ENCODE data around the gene SEMA3D. TPM values are rescaled to one million over a fixed set of nuclear protein-coding genes. Genes with fewer than 3 reads are reported as not detected.
"Not testable (repeated sequence)": the region's sequence is repeated elsewhere in the genome, so short reads cannot be mapped to it uniquely, and the experiment has no call there.

Gene SEMA3D
- total RNA-seq, 1 donor from 2014 or later = 0.50 TPM

DNA sequence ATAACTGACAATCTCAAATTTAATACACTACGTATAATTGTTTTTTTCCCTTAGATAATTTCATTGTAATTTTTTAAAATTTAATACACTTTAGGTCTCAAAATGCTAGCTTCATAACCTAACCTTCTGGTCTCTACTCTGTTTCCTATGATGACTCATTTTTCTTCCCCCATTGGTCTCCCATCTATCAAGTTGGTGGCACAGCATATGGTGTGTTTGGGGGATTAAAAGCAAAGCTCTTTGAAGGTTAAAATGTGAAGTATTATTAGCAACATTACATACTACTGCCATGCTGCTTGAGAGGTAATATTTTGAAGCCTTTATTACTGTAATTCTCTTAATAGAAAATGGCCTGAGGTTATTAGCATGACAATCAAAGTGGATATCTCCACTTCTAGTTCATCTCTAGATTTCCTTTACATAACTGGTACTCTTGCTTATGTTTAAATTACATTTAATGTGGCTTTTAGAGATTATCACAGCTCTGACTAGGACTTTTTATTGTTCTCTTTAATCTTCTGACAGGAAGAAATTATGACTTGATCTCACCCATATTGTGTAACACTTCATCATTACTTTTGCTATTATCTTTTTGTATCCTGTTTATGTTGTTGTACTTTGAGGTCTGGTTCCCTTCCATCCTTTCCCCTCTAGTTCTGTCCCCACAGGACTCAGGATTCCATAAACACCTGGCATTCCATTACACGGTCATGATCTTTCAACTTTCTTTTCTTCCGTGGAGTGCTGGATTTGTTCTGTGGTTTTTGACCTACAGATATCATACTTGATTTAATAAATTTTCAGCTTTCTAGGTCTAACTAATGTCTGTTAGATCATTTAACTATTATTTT is 185.1 kb downstream of the SEMA3D start:
- Histone ChIP-seq H3K27me3 (ENCODE audit: control insufficient read depth, insufficient read depth, low read length) (no peaks in the 10 kb centered on the region), H3K4me3 (ENCODE audit: low read depth, low read length) (no peak overlapping the region), H3K36me3 (ENCODE audit: control insufficient read depth, insufficient read depth, low read length) (no peaks in the 10 kb centered on the region)
- TF ChIP-seq, protein P1, sequence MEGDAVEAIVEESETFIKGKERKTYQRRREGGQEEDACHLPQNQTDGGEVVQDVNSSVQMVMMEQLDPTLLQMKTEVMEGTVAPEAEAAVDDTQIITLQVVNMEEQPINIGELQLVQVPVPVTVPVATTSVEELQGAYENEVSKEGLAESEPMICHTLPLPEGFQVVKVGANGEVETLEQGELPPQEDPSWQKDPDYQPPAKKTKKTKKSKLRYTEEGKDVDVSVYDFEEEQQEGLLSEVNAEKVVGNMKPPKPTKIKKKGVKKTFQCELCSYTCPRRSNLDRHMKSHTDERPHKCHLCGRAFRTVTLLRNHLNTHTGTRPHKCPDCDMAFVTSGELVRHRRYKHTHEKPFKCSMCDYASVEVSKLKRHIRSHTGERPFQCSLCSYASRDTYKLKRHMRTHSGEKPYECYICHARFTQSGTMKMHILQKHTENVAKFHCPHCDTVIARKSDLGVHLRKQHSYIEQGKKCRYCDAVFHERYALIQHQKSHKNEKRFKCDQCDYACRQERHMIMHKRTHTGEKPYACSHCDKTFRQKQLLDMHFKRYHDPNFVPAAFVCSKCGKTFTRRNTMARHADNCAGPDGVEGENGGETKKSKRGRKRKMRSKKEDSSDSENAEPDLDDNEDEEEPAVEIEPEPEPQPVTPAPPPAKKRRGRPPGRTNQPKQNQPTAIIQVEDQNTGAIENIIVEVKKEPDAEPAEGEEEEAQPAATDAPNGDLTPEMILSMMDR (IDR thresholded peaks at IDR 0.05; ENCODE audit: insufficient read depth, low read length, poor library complexity, severe bottlenecking) = no peak
- DNase-seq (ENCODE audit: low read depth) = no peak

DNA sequence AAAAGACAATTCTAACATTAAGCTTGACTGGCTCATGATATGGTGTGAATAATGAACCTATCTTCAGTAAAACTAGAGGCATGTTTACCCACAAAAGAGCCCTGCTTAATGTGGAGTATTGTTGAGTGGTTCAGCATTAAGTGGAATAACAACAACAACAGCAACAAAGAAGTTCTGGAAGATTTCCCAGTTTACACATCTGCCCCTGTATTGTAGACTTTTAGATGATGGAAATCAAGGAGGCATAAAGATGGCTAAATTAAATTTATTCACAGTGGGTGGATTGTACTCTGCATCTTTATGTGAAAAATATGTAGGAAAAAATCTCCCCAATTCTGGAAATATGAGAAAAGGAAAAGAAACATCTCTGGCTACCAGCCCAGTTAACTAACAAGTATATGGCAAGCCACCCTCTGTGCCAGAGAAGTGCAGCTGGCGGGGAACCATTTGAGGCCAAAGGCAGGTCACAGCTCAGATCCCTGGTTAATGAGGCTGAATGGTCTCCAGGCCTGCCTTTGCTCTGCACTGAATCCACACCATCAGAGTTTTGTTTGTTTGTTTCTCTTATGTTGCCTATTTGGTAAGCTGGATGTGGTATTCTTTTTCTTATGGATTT is 186.0 kb downstream of the SEMA3D start:
- no peak overlapping the region for H3K4me3 ChIP-seq (ENCODE audit: low read depth, low read length)
- H3K27me3 ChIP-seq (ENCODE audit: control insufficient read depth, insufficient read depth, low read length) = no peaks in the 10 kb centered on the region
- TF ChIP-seq, protein P1 (IDR thresholded peaks at IDR 0.05; ENCODE audit: insufficient read depth, low read length, poor library complexity, severe bottlenecking) = no peak
- no peak for DNase-seq (ENCODE audit: low read depth)
- no peaks in the 10 kb centered on the region for H3K36me3 ChIP-seq (ENCODE audit: control insufficient read depth, insufficient read depth, low read length)

DNA sequence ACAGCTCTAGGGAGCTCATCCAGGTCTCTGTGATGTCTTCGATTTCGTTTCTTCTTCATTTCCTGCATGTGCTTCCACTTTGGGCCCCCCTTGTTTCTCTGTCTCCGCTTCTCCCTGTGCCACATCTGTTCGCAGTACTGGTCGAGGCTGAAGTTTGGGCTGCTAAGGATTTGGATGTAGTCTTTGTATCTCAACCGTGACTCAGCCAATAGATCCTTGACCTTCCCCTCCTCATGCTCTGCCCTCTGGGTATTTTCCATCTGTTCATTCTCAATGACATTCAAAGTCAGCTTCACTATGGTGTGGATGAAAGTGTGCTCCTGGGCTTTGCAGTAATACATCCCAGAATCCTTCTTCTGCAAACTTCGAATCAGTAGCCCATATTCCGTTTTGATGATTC is 187.4 kb downstream of the SEMA3D start:
- no peak overlapping the region for H3K4me3 ChIP-seq (ENCODE audit: low read depth, low read length)
- DNase-seq (ENCODE audit: low read depth) = no peak
- TF ChIP-seq, protein P1 (IDR thresholded peaks at IDR 0.05; ENCODE audit: insufficient read depth, low read length, poor library complexity, severe bottlenecking) = no peak
- no peaks in the 10 kb centered on the region for H3K27me3 ChIP-seq (ENCODE audit: control insufficient read depth, insufficient read depth, low read length)
- no peaks in the 10 kb centered on the region for H3K36me3 ChIP-seq (ENCODE audit: control insufficient read depth, insufficient read depth, low read length)

DNA sequence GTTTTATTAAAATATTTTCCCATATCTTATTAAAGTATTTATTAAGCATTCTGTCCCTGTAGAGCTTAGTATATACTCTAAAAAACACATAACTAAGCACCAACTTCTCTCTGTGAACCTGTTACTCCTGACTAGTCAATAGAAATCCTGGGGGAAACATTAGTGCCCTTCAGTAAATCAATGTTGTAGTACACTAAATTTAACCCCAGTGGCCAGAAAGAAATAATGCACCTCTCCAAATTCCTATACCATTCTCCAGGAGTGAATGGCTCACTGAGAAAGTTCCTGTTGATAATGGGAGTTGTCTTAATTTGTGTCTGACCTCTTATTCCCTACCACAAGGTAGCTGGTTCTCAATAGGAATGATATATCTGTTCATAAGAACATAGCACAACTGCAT is 188.2 kb downstream of the SEMA3D start:
- H3K27me3 ChIP-seq (ENCODE audit: control insufficient read depth, insufficient read depth, low read length) = no peaks in the 10 kb centered on the region
- TF ChIP-seq, protein P1 (IDR thresholded peaks at IDR 0.05; ENCODE audit: insufficient read depth, low read length, poor library complexity, severe bottlenecking) = no peak
- H3K4me3 ChIP-seq (ENCODE audit: low read depth, low read length) = no peak overlapping the region
- no peaks in the 10 kb centered on the region for H3K36me3 ChIP-seq (ENCODE audit: control insufficient read depth, insufficient read depth, low read length)
- no peak for DNase-seq (ENCODE audit: low read depth)

DNA sequence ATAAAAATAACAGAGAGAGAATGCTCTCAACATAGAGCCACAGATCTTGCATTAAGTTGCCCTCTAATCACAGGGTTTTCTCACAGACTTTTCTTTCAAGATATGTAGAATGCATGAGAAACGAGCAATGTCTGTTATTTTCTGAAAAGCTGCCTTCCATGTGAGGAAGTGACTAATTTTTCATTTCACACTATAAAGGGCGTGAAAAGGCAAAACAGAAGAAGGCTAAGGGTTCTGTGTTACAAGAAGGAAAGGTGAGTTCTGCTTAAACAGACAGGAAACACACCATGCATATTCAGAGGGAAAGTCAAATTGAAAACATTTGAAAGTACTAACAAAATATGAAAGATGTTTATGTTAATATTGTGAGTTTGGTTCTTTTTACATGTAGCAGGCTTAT is 189.2 kb downstream of the SEMA3D start:
- no peak overlapping the region for H3K4me3 ChIP-seq (ENCODE audit: low read depth, low read length)
- H3K27me3 ChIP-seq (ENCODE audit: control insufficient read depth, insufficient read depth, low read length) = no peaks in the 10 kb centered on the region
- DNase-seq (ENCODE audit: low read depth) = no peak
- TF ChIP-seq, protein P1 (IDR thresholded peaks at IDR 0.05; ENCODE audit: insufficient read depth, low read length, poor library complexity, severe bottlenecking) = no peak
- no peaks in the 10 kb centered on the region for H3K36me3 ChIP-seq (ENCODE audit: control insufficient read depth, insufficient read depth, low read length)

DNA sequence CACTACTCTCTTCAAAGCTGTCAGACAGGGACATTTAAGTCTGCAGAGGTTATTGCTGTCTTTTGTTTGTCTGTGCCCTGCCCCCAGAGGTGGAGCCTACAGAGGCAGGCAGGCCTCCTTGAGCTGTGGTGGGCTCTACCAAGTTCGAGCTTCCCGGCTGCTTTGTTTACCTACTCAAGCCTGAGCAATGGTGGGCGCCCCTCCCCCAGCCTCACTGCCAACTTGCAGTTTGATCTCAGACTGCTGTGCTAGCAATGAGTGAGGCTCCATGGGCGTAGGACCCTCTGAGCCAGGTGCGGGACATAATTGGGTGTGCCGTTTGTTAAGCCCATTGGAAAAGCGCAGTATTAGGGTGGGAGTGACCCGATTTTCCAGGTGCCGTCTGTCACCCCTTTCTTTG is 193.9 kb downstream of the SEMA3D start:
- DNase-seq (ENCODE audit: low read depth); H3K27me3 ChIP-seq (ENCODE audit: control insufficient read depth, insufficient read depth, low read length); H3K36me3 ChIP-seq (ENCODE audit: control insufficient read depth, insufficient read depth, low read length); H3K4me3 ChIP-seq (ENCODE audit: low read depth, low read length): not testable (repeated sequence)

Data from kidney epithelial cell (primary cell).